DND-41 (cell line): ENCODE results near the gene NKTR.

Experiments used
- ATAC-seq: fragments of 200-7000 bp; cut with Tn5 transposase; 3 replicates; pipeline ENCODE4 v1.9.1; 2021; ENCODE audit warnings: low read depth; ENCODE audit not compliant: insufficient read depth
- DNase-seq: peaks from one replicate; pipeline ENCODE4 v3.0.0-alpha.2; 2020
- H2AFZ ChIP-seq: 2 replicates; pipeline ENCODE4 v1.6.0; 2012; ENCODE audit warnings: low read depth, low read length
- H3K27ac ChIP-seq: 2 replicates; pipeline ENCODE4 v1.5.1; 2012; ENCODE audit warnings: low read length, inconsistent platforms
- H3K27me3 ChIP-seq: fragments of 200-600 bp; sonication (generic); 2 replicates; pipeline ENCODE4 v1.6.0; 2012; ENCODE audit warnings: low read length, mild to moderate bottlenecking, inconsistent platforms; ENCODE audit not compliant: insufficient read depth, poor library complexity
- H3K36me3 ChIP-seq: 2 replicates; pipeline ENCODE4 v1.5.1; 2012; ENCODE audit warnings: low read length, inconsistent platforms; ENCODE audit not compliant: insufficient read depth
- H3K4me1 ChIP-seq: 2 replicates; pipeline ENCODE4 v1.5.1; 2012; ENCODE audit warnings: mild to moderate bottlenecking, low read length; ENCODE audit not compliant: insufficient read depth
- H3K4me2 ChIP-seq: 2 replicates; pipeline ENCODE4 v1.6.0; 2012; ENCODE audit warnings: mild to moderate bottlenecking, moderate library complexity, low read length, inconsistent platforms; ENCODE audit not compliant: insufficient read depth
- H3K4me3 ChIP-seq, 2 experiments: fragments of 200-600 bp in 1 of 2; shearing (Covaris generic) in 1 of 2; 2 replicates each; pipeline ENCODE4 v1.5.1; 2012 to 2016; ENCODE audit warnings: inconsistent platforms in 2 of 2, low read length in 2 of 2, mild to moderate bottlenecking in 2 of 2, low read depth in 1 of 2, moderate library complexity in 1 of 2
- H3K79me2 ChIP-seq: 2 replicates; pipeline ENCODE4 v1.6.0; 2012; ENCODE audit warnings: low read length, inconsistent platforms; ENCODE audit not compliant: insufficient read depth
- H3K9ac ChIP-seq: 2 replicates; pipeline ENCODE4 v1.6.0; 2012; ENCODE audit warnings: low read depth, mild to moderate bottlenecking, inconsistent platforms, low read length, moderate library complexity
- H3K9me3 ChIP-seq: 2 replicates; pipeline ENCODE4 v1.5.1; 2012; ENCODE audit warnings: low read length, moderate library complexity, mild to moderate bottlenecking, inconsistent platforms; ENCODE audit not compliant: insufficient read depth, severe bottlenecking
- H4K20me1 ChIP-seq: 2 replicates; pipeline ENCODE4 v1.6.0; 2012; ENCODE audit warnings: low read length; ENCODE audit not compliant: insufficient read depth
- CTCF ChIP-seq: IDR thresholded peaks from 2 replicates; pipeline ENCODE4 v1.5.1; 2012; ENCODE audit warnings: borderline replicate concordance, low read length, moderate library complexity, mild to moderate bottlenecking; ENCODE audit not compliant: poor library complexity, severe bottlenecking; ENCODE audit errors: extremely low read depth
- EZH2 ChIP-seq: IDR thresholded peaks from 3 replicates; pipeline ENCODE4 v1.6.1; 2012; ENCODE audit warnings: borderline replicate concordance, low read depth, mild to moderate bottlenecking, moderate library complexity, low read length, inconsistent platforms; ENCODE audit not compliant: severe bottlenecking

Gene NKTR

GRCh38 chr3:42654331-42655201 is 54.1 kb downstream of the NKTR start:
- Histone ChIP-seq H4K20me1 (peaks cover 8% of the 10 kb centered on the region; the same call in 1 of the 2 replicates), H3K36me3 (no peaks in the 10 kb centered on the region), H3K4me1 (no peaks in the 10 kb centered on the region), H2AFZ (no peak overlapping the region), H3K9me3 (no peaks in the 10 kb centered on the region), H3K79me2 (no peaks in the 10 kb centered on the region), H3K27ac (no peak overlapping the region), H3K9ac (no peak overlapping the region), H3K4me3 (no peak overlapping the region), H3K27me3 (no peaks in the 10 kb centered on the region), H3K4me2 (no peak overlapping the region)
- TF ChIP-seq CTCF (no peak), EZH2 (no peak)
- DNase-seq (no peak), ATAC-seq (no peak)

- Histone ChIP-seq H3K4me2 (no peak overlapping the region), H2AFZ (no peak overlapping the region)
Observed at GRCh38 chr3:42655331-42655888, 54.9 kb downstream of the NKTR start.

GRCh38 chr3:42655980-42656679 is 55.6 kb downstream of the NKTR start:
- H3K79me2 ChIP-seq, result no peaks in the 10 kb centered on the region
- H3K27ac ChIP-seq, result no peak overlapping the region
- DNase-seq (no peak), ATAC-seq (no peak)
- no peaks in the 10 kb centered on the region for H3K9me3 ChIP-seq
- no peaks in the 10 kb centered on the region for H3K36me3 ChIP-seq
- no peak overlapping the region for H2AFZ ChIP-seq
- no peak overlapping the region for H3K9ac ChIP-seq
- no peak overlapping the region for H3K4me3 ChIP-seq
- peaks cover 8% of the 10 kb centered on the region; the same call in 1 of the 2 replicates for H4K20me1 ChIP-seq
- no peaks in the 10 kb centered on the region for H3K4me1 ChIP-seq
- no peaks in the 10 kb centered on the region for H3K27me3 ChIP-seq
- TF ChIP-seq CTCF (no peak), EZH2 (no peak)
- no peak overlapping the region for H3K4me2 ChIP-seq

More at GRCh38 chr3:42655331-42655888, 54.9 kb downstream of the NKTR start:
- H3K79me2 ChIP-seq, result no peaks in the 10 kb centered on the region
- no peaks in the 10 kb centered on the region for H3K9me3 ChIP-seq
- no peak overlapping the region for H3K4me3 ChIP-seq
- no peak overlapping the region for H3K27ac ChIP-seq
- H3K36me3 ChIP-seq, result no peaks in the 10 kb centered on the region
- no peak overlapping the region for H3K9ac ChIP-seq
- TF ChIP-seq EZH2 (no peak), CTCF (no peak)
- H4K20me1 ChIP-seq, result peaks cover 8% of the 10 kb centered on the region; the same call in 1 of the 2 replicates
- no peaks in the 10 kb centered on the region for H3K27me3 ChIP-seq
- H3K4me1 ChIP-seq, result no peaks in the 10 kb centered on the region
- DNase-seq (no peak), ATAC-seq (no peak)
